Measurements from ENCODE around the gene MAT1A.

The MAT1A gene

DNA sequence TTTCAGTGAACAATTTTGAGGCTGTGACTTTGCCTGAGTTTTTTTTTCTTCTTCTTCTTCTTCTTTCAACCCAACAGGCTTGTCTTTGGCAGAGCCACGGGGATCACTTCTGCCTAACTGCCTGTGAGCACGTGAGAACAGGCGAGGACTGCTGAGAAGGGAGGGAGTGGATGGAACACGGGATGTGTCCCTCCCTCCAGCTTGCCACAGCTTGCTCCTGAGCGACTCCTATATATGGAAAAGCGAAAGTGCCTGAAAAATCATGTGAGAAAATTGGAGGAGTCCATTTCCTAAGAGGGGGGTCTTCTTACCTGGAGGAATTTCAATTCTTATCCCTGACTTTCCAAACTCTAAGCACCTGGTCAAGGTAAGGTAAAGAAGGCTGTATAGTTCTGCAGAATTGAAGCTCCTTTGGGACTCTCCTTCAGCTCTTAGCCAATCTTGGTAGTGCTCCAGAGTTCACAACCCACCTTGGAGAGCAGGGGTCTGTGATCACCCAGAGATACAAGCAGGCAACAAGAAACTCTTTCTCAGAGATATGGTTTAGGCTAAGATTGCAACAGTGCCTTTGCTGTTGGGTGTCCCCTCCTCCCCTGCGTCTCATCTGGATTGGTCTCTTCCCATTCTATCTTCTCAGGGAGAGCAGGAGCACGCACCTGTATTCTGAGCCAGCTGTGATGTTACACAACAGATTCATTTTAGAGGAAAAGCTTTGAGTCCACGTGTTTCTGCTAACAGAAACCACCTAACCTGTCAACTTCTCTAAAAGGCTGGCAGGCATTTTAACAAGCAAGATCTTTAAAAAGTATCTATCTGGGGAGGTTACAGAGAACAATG lies at the start of gene MAT1A:
MAT1A (minus strand) TSS at position 208 of the 837 bp plus-strand sequence. CDS start 235 bp downstream, outside the sequence.
- H3K4me3 ChIP-seq (ENCODE audit: low read depth, low read length) = no peak within 1 kb of the TSS
- peak; percentile 19 for DNase-seq (ENCODE audit: low read depth)
- TF ChIP-seq, protein P1, sequence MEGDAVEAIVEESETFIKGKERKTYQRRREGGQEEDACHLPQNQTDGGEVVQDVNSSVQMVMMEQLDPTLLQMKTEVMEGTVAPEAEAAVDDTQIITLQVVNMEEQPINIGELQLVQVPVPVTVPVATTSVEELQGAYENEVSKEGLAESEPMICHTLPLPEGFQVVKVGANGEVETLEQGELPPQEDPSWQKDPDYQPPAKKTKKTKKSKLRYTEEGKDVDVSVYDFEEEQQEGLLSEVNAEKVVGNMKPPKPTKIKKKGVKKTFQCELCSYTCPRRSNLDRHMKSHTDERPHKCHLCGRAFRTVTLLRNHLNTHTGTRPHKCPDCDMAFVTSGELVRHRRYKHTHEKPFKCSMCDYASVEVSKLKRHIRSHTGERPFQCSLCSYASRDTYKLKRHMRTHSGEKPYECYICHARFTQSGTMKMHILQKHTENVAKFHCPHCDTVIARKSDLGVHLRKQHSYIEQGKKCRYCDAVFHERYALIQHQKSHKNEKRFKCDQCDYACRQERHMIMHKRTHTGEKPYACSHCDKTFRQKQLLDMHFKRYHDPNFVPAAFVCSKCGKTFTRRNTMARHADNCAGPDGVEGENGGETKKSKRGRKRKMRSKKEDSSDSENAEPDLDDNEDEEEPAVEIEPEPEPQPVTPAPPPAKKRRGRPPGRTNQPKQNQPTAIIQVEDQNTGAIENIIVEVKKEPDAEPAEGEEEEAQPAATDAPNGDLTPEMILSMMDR (conservative IDR thresholded peaks at IDR 0.05; ENCODE audit: low read depth, low read length) = no peak

DNA sequence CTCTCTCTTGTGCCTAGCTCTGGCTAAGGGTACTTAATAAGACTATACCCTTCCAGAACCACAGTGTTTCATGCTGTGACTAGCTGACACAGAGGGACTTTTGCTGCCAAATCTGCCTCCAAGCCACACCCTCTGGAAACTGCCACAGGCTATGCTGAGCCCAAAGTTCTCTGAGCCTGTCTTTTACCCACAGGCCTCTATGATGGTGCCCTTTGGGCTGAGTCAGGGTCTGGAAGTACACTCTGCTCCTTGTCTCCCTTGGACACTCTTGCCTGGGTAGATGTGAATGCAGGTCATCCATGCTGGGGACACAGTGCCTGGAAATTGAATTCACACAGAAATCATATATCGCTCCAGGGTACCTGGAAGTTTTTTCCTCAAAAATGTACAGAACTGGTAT lies 44.5 kb upstream of the MAT1A start:
- TF ChIP-seq, protein P1 (conservative IDR thresholded peaks at IDR 0.05; ENCODE audit: low read depth, low read length) = no peak
- H3K4me3 ChIP-seq (ENCODE audit: low read depth, low read length) = no peak overlapping the region
- no peak for DNase-seq (ENCODE audit: low read depth)

DNA sequence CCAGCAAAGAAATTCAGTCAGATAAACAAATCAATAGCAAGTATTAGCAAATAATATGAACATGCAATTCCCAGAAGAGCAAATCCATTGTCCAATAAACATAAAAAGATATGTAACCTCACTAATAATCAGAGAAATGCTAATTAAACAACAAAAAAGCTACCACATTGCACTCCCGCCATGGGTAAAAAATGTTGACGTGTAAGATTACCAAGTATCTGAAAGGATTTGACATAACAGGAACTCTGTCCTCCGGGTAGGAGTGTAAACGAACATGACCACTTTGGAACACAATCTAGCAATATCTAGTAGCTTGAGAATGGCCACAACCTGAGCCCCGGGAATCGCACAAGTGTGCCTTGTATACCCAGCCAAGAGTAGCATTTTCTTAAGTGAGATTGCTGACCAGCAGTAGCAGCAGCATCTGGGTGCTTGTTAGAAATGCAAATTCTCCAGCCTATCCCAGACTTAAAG lies 35.5 kb upstream of the MAT1A start:
- TF ChIP-seq, protein P1 (conservative IDR thresholded peaks at IDR 0.05; ENCODE audit: low read depth, low read length) = no peak
- no peak overlapping the region for H3K4me3 ChIP-seq (ENCODE audit: low read depth, low read length)
- DNase-seq (ENCODE audit: low read depth) = no peak

DNA sequence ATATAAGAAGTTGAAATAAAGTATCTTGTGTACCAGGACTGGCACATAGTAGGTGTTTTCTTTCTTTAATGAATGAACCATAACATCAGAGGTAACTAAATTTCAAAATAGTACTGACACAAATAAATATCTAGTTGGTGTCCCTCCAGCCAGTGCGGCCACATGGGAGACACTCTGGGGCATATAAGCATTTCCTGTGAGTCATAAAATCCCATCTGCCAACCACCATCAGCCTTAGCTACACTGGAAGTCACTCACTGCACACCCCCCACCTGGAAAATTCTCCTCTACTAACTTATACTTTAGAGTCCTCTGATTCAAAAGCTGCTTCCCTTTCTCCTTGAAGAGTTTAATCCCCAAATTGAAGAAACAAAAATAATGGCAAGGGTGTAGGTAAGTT lies 34.6 kb upstream of the MAT1A start:
- DNase-seq (ENCODE audit: low read depth) = peak; percentile 42
- TF ChIP-seq, protein P1 (conservative IDR thresholded peaks at IDR 0.05; ENCODE audit: low read depth, low read length) = no peak
- no peak overlapping the region for H3K4me3 ChIP-seq (ENCODE audit: low read depth, low read length)

DNA sequence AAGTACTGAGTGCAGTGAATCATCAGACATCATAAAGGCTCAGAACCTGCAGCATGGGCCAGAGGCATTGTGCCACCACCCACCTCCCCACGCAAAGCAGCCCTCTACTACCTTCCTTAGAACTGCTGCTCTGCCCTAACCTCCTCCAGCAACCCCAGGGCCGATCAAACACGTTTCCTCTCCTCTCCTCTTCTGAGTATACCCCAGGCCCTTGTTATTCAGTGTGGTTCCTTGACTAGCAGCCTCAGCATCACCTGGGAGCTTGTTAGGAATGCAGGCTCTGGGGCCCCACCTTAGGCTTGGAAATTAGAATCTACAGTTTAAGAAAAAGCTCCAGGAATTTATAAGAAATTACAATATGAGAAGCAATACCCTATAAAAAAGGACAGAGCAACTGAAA lies 33.9 kb upstream of the MAT1A start:
- no peak for DNase-seq (ENCODE audit: low read depth)
- TF ChIP-seq, protein P1 (conservative IDR thresholded peaks at IDR 0.05; ENCODE audit: low read depth, low read length) = no peak
- H3K4me3 ChIP-seq (ENCODE audit: low read depth, low read length) = no peak overlapping the region

DNA sequence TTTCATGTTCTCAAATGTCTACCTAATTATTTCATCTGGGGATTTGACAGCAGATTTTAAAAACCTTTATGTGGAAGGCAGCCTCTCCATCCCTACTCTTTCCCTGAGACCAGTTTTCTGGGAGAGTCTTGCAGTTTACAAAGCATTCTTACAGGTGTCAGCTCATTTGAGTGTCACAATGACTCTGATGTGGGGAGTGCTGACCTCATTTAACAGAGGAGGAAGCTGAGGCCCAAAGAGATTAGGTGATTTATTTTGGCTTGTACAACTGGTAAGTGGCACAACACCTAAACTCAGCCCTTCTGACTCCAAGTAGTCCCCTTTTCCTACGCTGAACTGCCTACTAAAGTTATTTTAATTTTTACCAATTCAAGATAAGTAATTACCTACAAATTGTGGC lies 33.3 kb upstream of the MAT1A start:
- no peak for DNase-seq (ENCODE audit: low read depth)
- TF ChIP-seq, protein P1 (conservative IDR thresholded peaks at IDR 0.05; ENCODE audit: low read depth, low read length) = no peak
- H3K4me3 ChIP-seq (ENCODE audit: low read depth, low read length) = no peak overlapping the region

DNA sequence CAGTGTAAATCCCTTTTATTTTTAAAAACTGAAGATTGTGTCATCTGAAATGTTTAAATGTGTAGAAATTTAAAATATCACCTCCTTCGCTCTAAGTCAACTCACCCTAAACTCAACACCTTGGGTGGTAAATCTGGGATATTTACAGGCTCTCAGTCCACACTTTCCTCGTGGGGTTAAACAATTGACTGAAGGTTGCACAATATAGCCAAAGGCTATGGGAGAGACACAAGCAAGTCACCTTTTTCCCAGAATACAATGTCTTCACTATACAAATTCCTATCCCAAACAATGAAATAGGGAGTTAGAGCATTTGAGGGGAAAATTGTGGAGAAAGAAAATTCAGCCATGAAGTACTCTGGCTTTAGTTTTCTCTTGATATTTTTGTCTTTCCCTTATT lies 32.7 kb upstream of the MAT1A start:
- DNase-seq (ENCODE audit: low read depth) = no peak
- H3K4me3 ChIP-seq (ENCODE audit: low read depth, low read length) = no peak overlapping the region
- TF ChIP-seq, protein P1 (conservative IDR thresholded peaks at IDR 0.05; ENCODE audit: low read depth, low read length) = no peak
